A549 (cell line): Measurements from ENCODE around the gene ZBED4. TPM values are rescaled to one million over a fixed set of nuclear protein-coding genes. Genes with fewer than 3 reads are reported as not detected.

Experiments
- ATAC-seq, 2 experiments: fragments of 200-7000 bp in 1 of 2; fragments of >200 bp in 1 of 2; cut with Nextera tagmentation in 1 of 2; cut with Tn5 transposase in 1 of 2; 3 replicates each; pipeline versions ENCODE4 v1.8.0 to v1.9.1; 2018 to 2020; ENCODE audit warnings: mild to moderate bottlenecking in 1 of 2, moderate library complexity in 1 of 2
- CTCF ChIA-PET: fragments of 300-600 bp; sonication (Branson Sonifier 250); formaldehyde crosslinking; extraction: SDS; loops from one replicate; lab custom pipeline; 2021; ENCODE audit warnings: antibody characterized with exemption, inconsistent platforms; lab: Yijun Ruan, JAX
- POLR2A ChIA-PET: fragments of 350-600 bp; formaldehyde crosslinking; extraction: SDS; loops from one replicate; lab custom pipeline; 2021; ENCODE audit warnings: antibody characterized with exemption, inconsistent platforms; lab: Yijun Ruan, JAX
- DNase-seq, 2 experiments: peaks; one replicate each; pipeline versions ENCODE4 v3.0.0 to v3.0.0-alpha.2; 2011 to 2016; ENCODE audit warnings: low read depth in 1 of 2, low spot score in 1 of 2
- FAIRE-seq: peaks from 2 replicates; lab custom pipeline; 2011; peaks lifted over from hg19 to GRCh38; lab: Jason Lieb, UNC
- H3K27ac ChIP-seq, 2 experiments: fragments of >200 bp; sonication (Bioruptor Twin); formaldehyde crosslinking; 3 replicates each; pipeline ENCODE4 v1.5.1; 2016 to 2017
- H3K4me1 ChIP-seq: fragments of >200 bp; sonication (Bioruptor Twin); formaldehyde crosslinking; 3 replicates; pipeline ENCODE4 v1.6.1; 2016
- H3K4me2 ChIP-seq: fragments of >200 bp; sonication (Bioruptor Twin); formaldehyde crosslinking; 3 replicates; pipeline ENCODE4 v1.6.1; 2016
- H3K4me3 ChIP-seq: fragments of >200 bp; sonication (Bioruptor Twin); formaldehyde crosslinking; 3 replicates; pipeline ENCODE4 v1.5.1; 2016
- H3K9me3 ChIP-seq: fragments of >200 bp; sonication (Bioruptor Twin); formaldehyde crosslinking; 3 replicates; pipeline ENCODE4 v1.6.1; 2016
- BHLHE40 ChIP-seq: IDR thresholded peaks from 2 replicates; pipeline ENCODE4 v1.6.1; 2012; ENCODE audit warnings: low read depth, low read length, inconsistent platforms
- CBX2 ChIP-seq: fragments of 200-600 bp; sonication (generic); IDR thresholded peaks from 2 replicates; pipeline ENCODE4 v1.6.1; 2016; ENCODE audit warnings: low read depth, mild to moderate bottlenecking, borderline replicate concordance
- CEBPB ChIP-seq, 2 experiments: fragments of >200 bp in 1 of 2; sonication (Bioruptor Twin) in 1 of 2; formaldehyde crosslinking in 1 of 2; IDR thresholded peaks; 2 replicates each; pipeline ENCODE4 v1.6.1; 2012 to 2016
- EHMT2 ChIP-seq: fragments of 200-600 bp; sonication (generic); IDR thresholded peaks from 2 replicates; pipeline ENCODE4 v1.6.1; 2016; ENCODE audit warnings: antibody characterized with exemption, low read depth, mild to moderate bottlenecking, moderate library complexity
- ESRRA ChIP-seq: fragments of 150-350 bp; IDR thresholded peaks from 2 replicates; pipeline ENCODE4 v1.6.1; 2014; ENCODE audit warnings: mild to moderate bottlenecking, low read length, borderline replicate concordance
- GATA3 ChIP-seq: IDR thresholded peaks from 2 replicates; pipeline ENCODE4 v1.6.1; 2012; ENCODE audit warnings: borderline replicate concordance
- HOXA7 ChIP-seq: fragments of 250-450 bp; sonication (Bioruptor Pico); IDR thresholded peaks from 2 replicates; pipeline ENCODE4 v1.5.0; 2020; ENCODE audit warnings: mild to moderate bottlenecking, moderate library complexity
- HOXB13 ChIP-seq: fragments of 250-450 bp; sonication (Bioruptor Pico); IDR thresholded peaks from 2 replicates; pipeline ENCODE4 v1.5.0; 2020; ENCODE audit warnings: low read depth, mild to moderate bottlenecking, moderate library complexity
- NPAS2 ChIP-seq: fragments of 250-450 bp; sonication (Bioruptor Pico); IDR thresholded peaks from 2 replicates; pipeline ENCODE4 v1.8.0; 2022; ENCODE audit warnings: mild to moderate bottlenecking, moderate library complexity, borderline replicate concordance
- POLR2AphosphoS2 ChIP-seq: conservative IDR thresholded peaks from 2 replicates; pipeline ENCODE4 v1.6.1; 2012; ENCODE audit warnings: low read length, improper control_type of control experiment, inconsistent platforms
- RFX5 ChIP-seq: fragments of 450-650 bp; IDR thresholded peaks from 2 replicates; pipeline ENCODE4 v1.7.1; 2014; ENCODE audit warnings: antibody characterized with exemption, mild to moderate bottlenecking, moderate library complexity
- TFCP2L1 ChIP-seq: fragments of 250-450 bp; sonication (Bioruptor Pico); IDR thresholded peaks from 2 replicates; pipeline ENCODE4 v1.5.0; 2021; ENCODE audit warnings: mild to moderate bottlenecking
- TP53 ChIP-seq: fragments of 250-450 bp; sonication (Bioruptor Pico); IDR thresholded peaks from 2 replicates; pipeline ENCODE4 v1.5.0; 2021; ENCODE audit warnings: mild to moderate bottlenecking, moderate library complexity
- ZC3H11A ChIP-seq: fragments of 450-650 bp; IDR thresholded peaks from 2 replicates; pipeline ENCODE4 v1.6.1; 2014; ENCODE audit warnings: antibody characterized with exemption, mild to moderate bottlenecking
- ZFP36 ChIP-seq: fragments of 450-650 bp; IDR thresholded peaks from 2 replicates; pipeline ENCODE4 v1.6.1; 2014; ENCODE audit warnings: borderline replicate concordance; ENCODE audit not compliant: partially characterized antibody
- ZNF302 ChIP-seq: fragments of 250-450 bp; sonication (Bioruptor Pico); IDR thresholded peaks from 2 replicates; pipeline ENCODE4 v1.9.0; 2021; ENCODE audit warnings: inconsistent platforms, mild to moderate bottlenecking, moderate library complexity
- ZSCAN20 ChIP-seq: fragments of 250-450 bp; sonication (Bioruptor Pico); IDR thresholded peaks from 2 replicates; pipeline ENCODE4 v1.8.0; 2022; ENCODE audit warnings: mild to moderate bottlenecking, moderate library complexity
- WGBS: methylation state at CpG from one replicate; pipeline ENCODE4 v1.1.6; 2017; ENCODE audit errors: missing lambda C conversion rate; 5-methylcytosine and 5-hydroxymethylcytosine counted together
- polyA plus RNA-seq, 4 experiments: library from polyadenylated mRNA; depleted of rRNA in 3 of 4; stranded (reverse); fragments of >200 nt; fragmentation: RNase III in 1 of 4; extraction: RNeasy Plus Mini Kit Qiagen cat#74134 plus additional on column Dnase treatment in 1 of 4; gene quantifications; 2 replicates in 3 of 4; 3 replicates in 1 of 4; pipeline ENCODE4 v1.2.3, GENCODE V29; 2011 to 2017
- TF ChIP-seq, protein P1 (sequence below): fragments of >200 bp; sonication (Bioruptor Twin); formaldehyde crosslinking; IDR thresholded peaks from 2 replicates; pipeline ENCODE4 v1.6.1; 2016
- TF ChIP-seq, protein P2 (sequence below): fragments of 450-650 bp; IDR thresholded peaks from 2 replicates; pipeline ENCODE4 v1.6.1; 2014; ENCODE audit warnings: antibody characterized with exemption
- TF ChIP-seq, protein P3 (sequence below): IDR thresholded peaks from 2 replicates; pipeline ENCODE4 v1.6.1; 2012; ENCODE audit warnings: low read depth, borderline replicate concordance
- TF ChIP-seq, protein P4 (sequence below): fragments of >200 bp; sonication (Bioruptor Twin); formaldehyde crosslinking; IDR thresholded peaks from 3 replicates; pipeline ENCODE4 v1.5.1; 2016
- TF ChIP-seq, protein P5 (sequence below): fragments of 250-450 bp; sonication (Bioruptor Pico); IDR thresholded peaks from 2 replicates; pipeline ENCODE4 v1.5.0; 2020; ENCODE audit warnings: low read depth, mild to moderate bottlenecking, moderate library complexity

The ZBED4 gene
- polyA plus RNA-seq, 2 of the 4 experiments (the other 2 are of a cell fraction), result 8.6 to 9.5 TPM

DNA sequence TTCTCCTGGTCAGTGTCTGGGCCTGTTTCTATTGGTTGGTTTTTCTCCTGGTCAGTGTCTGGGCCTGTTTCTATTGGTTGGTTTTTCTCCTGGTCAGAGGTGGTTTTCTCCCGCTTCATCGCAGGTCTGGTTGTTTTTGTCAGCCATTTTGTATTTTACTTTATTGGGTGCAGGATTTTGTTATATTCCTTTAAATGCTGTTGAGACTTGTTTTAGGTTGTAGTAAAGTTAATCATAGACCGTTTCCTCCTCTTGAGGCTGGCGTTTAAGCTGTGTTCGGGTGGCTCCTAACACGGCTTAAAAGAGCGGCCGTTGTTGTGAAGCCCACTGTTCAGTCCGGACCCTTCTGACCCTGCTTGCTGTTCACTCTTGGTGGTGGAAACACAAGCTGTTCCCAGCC lies 26.2 kb downstream of the ZBED4 start:
- no peak overlapping the region for H3K27ac ChIP-seq

DNA sequence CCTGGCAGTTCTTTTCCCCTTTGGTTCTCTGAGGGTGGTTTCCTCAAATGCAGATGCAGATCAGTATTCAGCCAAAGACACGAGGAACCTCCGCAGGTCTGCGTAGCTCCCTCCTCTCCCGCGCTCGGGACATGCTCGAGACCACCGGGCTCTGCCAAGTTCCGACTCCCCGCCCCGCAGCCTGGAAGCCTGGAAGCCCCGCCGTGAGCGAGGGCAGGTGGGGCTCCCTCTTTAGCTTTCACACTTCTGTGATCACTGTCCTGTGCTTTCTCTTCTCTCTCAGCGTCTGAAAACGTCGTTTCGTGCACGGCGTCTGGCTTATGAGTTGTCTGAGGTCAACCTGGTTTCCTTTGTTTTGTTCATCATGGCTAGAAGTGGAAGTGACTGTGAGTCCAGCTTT lies 26.6 kb downstream of the ZBED4 start:
- H3K4me1 ChIP-seq, result no peaks in the 10 kb centered on the region
- no peak overlapping the region for H3K4me3 ChIP-seq
- no peaks in the 10 kb centered on the region; the same call in 2 of the 3 replicates for H3K9me3 ChIP-seq
- 96% methylated on average over 20 of the region's 20 CpGs for WGBS
- CTCF ChIA-PET, result interaction anchor here (1.1 kb wide), 1 partner anchor 9 kb away, joined by 3 read pairs; no protein-coding TSS in a partner anchor
- POLR2A ChIA-PET, result no interaction called here
- H3K27ac ChIP-seq, result no peak overlapping the region
- no peak for FAIRE-seq
- no peak for TF ChIP-seq TFCP2L1
- TF ChIP-seq GATA3, result no peak
- TF ChIP-seq HOXB13 (CRISPR knock-in tag), result no peak
- TF ChIP-seq POLR2AphosphoS2, result no peak
- no peak for TF ChIP-seq TP53 (CRISPR knock-in tag)
- TF ChIP-seq EHMT2, result no peak
- TF ChIP-seq, protein P1, sequence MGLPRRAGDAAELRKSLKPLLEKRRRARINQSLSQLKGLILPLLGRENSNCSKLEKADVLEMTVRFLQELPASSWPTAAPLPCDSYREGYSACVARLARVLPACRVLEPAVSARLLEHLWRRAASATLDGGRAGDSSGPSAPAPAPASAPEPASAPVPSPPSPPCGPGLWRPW, result no peak
- TF ChIP-seq RFX5, result no peak
- TF ChIP-seq ZNF302 (CRISPR knock-in tag), result no peak
- TF ChIP-seq, protein P2, sequence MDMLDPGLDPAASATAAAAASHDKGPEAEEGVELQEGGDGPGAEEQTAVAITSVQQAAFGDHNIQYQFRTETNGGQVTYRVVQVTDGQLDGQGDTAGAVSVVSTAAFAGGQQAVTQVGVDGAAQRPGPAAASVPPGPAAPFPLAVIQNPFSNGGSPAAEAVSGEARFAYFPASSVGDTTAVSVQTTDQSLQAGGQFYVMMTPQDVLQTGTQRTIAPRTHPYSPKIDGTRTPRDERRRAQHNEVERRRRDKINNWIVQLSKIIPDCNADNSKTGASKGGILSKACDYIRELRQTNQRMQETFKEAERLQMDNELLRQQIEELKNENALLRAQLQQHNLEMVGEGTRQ, result no peak
- TF ChIP-seq, protein P3, sequence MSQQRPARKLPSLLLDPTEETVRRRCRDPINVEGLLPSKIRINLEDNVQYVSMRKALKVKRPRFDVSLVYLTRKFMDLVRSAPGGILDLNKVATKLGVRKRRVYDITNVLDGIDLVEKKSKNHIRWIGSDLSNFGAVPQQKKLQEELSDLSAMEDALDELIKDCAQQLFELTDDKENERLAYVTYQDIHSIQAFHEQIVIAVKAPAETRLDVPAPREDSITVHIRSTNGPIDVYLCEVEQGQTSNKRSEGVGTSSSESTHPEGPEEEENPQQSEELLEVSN, result no peak
- no peak for TF ChIP-seq HOXA7 (CRISPR knock-in tag)
- no peak for TF ChIP-seq ZC3H11A
- TF ChIP-seq CEBPB (IDR thresholded peaks at IDR 0.05), result no peak
- TF ChIP-seq ZSCAN20, result no peak
- no peak for TF ChIP-seq ZFP36
- DNase-seq, result no peak
- no peak for ATAC-seq
- H3K4me2 ChIP-seq, result no peak overlapping the region

More for the DNA sequence above, 26.2 kb downstream of the ZBED4 start:
- no peak for DNase-seq
- ChIA-PET POLR2A (no interaction called here), CTCF (interaction anchor here (1.1 kb wide), 1 partner anchor 9 kb away, joined by 3 read pairs; no protein-coding TSS in a partner anchor)
- Histone ChIP-seq H3K9me3 (no peaks in the 10 kb centered on the region), H3K4me3 (no peak overlapping the region), H3K4me2 (no peak overlapping the region), H3K4me1 (no peaks in the 10 kb centered on the region)
- FAIRE-seq, result no peak
- ATAC-seq, result no peak
- no peak for TF ChIP-seq ESRRA
- no peak for TF ChIP-seq CEBPB (IDR thresholded peaks at IDR 0.05)
- TF ChIP-seq, protein P4, sequence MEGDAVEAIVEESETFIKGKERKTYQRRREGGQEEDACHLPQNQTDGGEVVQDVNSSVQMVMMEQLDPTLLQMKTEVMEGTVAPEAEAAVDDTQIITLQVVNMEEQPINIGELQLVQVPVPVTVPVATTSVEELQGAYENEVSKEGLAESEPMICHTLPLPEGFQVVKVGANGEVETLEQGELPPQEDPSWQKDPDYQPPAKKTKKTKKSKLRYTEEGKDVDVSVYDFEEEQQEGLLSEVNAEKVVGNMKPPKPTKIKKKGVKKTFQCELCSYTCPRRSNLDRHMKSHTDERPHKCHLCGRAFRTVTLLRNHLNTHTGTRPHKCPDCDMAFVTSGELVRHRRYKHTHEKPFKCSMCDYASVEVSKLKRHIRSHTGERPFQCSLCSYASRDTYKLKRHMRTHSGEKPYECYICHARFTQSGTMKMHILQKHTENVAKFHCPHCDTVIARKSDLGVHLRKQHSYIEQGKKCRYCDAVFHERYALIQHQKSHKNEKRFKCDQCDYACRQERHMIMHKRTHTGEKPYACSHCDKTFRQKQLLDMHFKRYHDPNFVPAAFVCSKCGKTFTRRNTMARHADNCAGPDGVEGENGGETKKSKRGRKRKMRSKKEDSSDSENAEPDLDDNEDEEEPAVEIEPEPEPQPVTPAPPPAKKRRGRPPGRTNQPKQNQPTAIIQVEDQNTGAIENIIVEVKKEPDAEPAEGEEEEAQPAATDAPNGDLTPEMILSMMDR, result no peak
- no peak for TF ChIP-seq CBX2
- TF ChIP-seq, protein P5, sequence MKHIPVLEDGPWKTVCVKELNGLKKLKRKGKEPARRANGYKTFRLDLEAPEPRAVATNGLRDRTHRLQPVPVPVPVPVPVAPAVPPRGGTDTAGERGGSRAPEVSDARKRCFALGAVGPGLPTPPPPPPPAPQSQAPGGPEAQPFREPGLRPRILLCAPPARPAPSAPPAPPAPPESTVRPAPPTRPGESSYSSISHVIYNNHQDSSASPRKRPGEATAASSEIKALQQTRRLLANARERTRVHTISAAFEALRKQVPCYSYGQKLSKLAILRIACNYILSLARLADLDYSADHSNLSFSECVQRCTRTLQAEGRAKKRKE (CRISPR knock-in tag), result no peak
- no peak for TF ChIP-seq POLR2AphosphoS2
- TF ChIP-seq, protein P1, result no peak
- no peak for TF ChIP-seq BHLHE40
- TF ChIP-seq TP53 (CRISPR knock-in tag), result no peak
- no peak for TF ChIP-seq NPAS2 (CRISPR knock-in tag)
- WGBS, result 83% methylated on average over 9 of the region's 9 CpGs
